Measurements from ENCODE around the gene TAS1R1. TPM values are rescaled to one million over a fixed set of nuclear protein-coding genes. Genes with fewer than 3 reads are reported as not detected.

Gene TAS1R1
- total RNA-seq, 1 donor from 2014 or later: not detected

DNA sequence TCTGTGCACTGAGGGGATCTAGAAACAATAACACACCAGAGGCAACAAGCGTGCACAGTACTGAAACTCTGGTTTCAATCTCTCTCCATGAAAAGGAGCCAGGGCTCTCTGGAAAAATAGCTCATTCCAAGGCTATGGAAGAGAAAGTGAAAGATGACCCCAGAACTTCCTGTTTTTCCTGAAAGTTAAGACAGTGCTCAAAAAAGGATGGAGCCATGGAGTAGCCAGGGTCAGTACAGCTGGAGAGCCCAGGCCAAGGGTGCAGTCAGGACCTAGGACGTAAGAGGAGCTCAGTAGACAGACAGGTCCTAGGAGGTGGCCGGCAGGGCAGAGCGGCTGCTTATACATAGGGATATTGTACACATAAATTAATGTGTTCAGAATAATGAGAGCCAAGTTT lies 19.9 kb upstream of the TAS1R1 start:
- no peak for DNase-seq (ENCODE audit: low read depth)
- Histone ChIP-seq H3K27me3 (ENCODE audit: control insufficient read depth, insufficient read depth, low read length) (no peaks in the 10 kb centered on the region), H3K4me3 (ENCODE audit: low read depth, low read length) (no peak overlapping the region), H3K36me3 (ENCODE audit: control insufficient read depth, insufficient read depth, low read length) (peaks cover 4% of the 10 kb centered on the region)
- TF ChIP-seq, protein P1, sequence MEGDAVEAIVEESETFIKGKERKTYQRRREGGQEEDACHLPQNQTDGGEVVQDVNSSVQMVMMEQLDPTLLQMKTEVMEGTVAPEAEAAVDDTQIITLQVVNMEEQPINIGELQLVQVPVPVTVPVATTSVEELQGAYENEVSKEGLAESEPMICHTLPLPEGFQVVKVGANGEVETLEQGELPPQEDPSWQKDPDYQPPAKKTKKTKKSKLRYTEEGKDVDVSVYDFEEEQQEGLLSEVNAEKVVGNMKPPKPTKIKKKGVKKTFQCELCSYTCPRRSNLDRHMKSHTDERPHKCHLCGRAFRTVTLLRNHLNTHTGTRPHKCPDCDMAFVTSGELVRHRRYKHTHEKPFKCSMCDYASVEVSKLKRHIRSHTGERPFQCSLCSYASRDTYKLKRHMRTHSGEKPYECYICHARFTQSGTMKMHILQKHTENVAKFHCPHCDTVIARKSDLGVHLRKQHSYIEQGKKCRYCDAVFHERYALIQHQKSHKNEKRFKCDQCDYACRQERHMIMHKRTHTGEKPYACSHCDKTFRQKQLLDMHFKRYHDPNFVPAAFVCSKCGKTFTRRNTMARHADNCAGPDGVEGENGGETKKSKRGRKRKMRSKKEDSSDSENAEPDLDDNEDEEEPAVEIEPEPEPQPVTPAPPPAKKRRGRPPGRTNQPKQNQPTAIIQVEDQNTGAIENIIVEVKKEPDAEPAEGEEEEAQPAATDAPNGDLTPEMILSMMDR (IDR thresholded peaks at IDR 0.05; ENCODE audit: insufficient read depth, low read length, poor library complexity, severe bottlenecking): no peak

DNA sequence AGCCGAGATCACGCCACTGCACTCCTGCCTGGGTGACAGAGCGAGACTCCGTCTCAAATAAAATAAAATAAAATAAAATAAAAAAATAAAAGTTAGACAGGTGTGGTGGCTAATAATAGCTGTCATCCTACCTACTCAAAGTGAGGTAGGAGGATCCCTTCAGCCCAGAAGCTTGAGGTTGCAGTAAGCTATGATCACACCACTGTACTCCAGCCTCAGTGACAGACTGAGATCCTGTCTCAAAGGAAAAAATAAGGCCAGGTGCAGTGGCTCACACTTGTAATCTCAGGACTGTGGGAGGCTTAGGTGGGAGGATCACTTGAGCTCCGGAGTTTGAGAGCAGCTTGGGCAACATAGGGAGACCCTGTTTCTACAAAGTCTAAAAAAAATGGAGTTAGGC lies 18.8 kb upstream of the TAS1R1 start:
- TF ChIP-seq, protein P1 (IDR thresholded peaks at IDR 0.05; ENCODE audit: insufficient read depth, low read length, poor library complexity, severe bottlenecking): no peak
- H3K4me3 ChIP-seq (ENCODE audit: low read depth, low read length): no peak overlapping the region
- no peak for DNase-seq (ENCODE audit: low read depth)
- no peaks in the 10 kb centered on the region for H3K27me3 ChIP-seq (ENCODE audit: control insufficient read depth, insufficient read depth, low read length)
- peaks cover 4% of the 10 kb centered on the region for H3K36me3 ChIP-seq (ENCODE audit: control insufficient read depth, insufficient read depth, low read length)

DNA sequence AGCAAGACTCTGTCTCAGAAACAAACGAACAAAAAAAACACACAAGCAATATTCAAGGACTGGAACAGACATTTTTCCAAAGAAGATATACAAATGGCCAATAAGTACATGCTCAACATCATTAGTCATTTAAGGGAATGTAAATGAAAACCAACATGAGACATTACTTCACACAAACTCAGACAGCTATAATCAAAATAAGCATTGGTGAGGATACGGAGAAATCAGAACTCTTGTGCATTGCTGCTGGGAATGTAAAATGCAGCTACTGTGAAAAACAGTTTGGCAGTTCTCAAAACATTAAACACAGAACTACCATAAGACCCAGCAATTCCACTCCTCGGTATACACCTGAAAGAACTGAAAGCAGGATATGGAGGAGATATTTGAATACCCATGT lies 16.2 kb upstream of the TAS1R1 start:
- Histone ChIP-seq H3K36me3 (ENCODE audit: control insufficient read depth, insufficient read depth, low read length) (peaks cover 2% of the 10 kb centered on the region), H3K4me3 (ENCODE audit: low read depth, low read length) (no peak overlapping the region), H3K27me3 (ENCODE audit: control insufficient read depth, insufficient read depth, low read length) (no peaks in the 10 kb centered on the region)
- TF ChIP-seq, protein P1 (IDR thresholded peaks at IDR 0.05; ENCODE audit: insufficient read depth, low read length, poor library complexity, severe bottlenecking): no peak
- no peak for DNase-seq (ENCODE audit: low read depth)

DNA sequence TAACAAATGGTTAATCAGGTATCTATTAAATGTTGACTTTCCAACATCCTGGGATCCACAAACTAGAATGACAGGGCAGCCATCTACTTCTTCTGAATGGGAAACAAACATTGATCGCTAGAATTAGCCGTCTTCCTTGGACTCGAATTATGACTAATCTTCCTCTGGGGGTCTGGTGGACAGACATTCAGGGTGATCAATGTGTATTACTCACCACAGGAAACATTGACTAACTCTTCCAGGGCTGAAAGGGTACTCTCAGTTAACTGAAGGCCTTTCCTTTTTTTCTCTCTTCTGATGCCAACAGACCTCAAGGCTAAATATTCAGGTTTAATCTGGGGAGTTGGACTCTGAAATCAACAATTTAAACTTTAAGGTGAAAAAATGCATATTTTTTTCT lies 10.3 kb upstream of the TAS1R1 start:
- H3K27me3 ChIP-seq (ENCODE audit: control insufficient read depth, insufficient read depth, low read length): no peaks in the 10 kb centered on the region
- peaks cover 1% of the 10 kb centered on the region for H3K36me3 ChIP-seq (ENCODE audit: control insufficient read depth, insufficient read depth, low read length)
- TF ChIP-seq, protein P1 (IDR thresholded peaks at IDR 0.05; ENCODE audit: insufficient read depth, low read length, poor library complexity, severe bottlenecking): no peak
- no peak for DNase-seq (ENCODE audit: low read depth)
- no peak overlapping the region for H3K4me3 ChIP-seq (ENCODE audit: low read depth, low read length)

DNA sequence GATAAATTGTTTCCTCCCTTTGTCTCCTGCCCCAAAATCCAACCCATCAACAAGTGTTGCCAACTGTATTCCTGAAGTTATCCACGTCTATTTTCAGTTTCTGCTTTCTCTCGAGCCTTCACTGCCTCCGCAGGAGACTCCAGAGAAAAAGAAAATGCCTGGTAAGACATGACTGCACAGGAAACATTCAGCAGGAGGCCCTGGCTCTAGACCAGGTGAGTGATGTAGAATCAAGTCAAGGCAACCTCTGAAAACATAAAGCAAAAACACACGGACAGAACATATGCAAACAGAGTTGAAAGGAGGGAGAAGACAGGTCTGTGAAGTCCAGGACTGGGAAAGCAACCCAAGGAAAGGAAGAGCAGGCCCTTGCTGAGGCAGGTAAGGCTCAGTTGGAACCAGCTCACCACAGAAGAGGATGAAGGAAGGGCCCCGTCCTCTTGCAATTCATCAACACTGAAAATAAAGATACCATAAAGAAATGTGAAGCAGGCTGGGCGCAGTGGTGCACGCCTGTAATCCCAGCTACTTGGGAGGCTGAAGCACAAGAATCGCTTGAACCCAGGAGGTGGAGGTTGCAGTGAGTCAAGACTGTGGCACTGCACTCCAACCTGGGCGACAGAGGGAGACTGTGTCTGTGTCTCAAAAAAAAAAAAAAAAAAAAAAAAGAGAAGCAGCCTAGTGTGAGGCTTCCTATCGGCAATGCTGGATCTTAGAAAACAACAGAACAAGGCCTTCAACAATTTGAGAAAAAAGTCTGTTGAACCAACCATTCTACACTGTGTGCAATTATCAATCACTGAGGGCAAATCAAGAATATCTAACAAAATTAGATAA lies 9.6 kb upstream of the TAS1R1 start:
- Histone ChIP-seq H3K36me3 (ENCODE audit: control insufficient read depth, insufficient read depth, low read length) (peaks cover 1% of the 10 kb centered on the region), H3K4me3 (ENCODE audit: low read depth, low read length) (no peak overlapping the region), H3K27me3 (ENCODE audit: control insufficient read depth, insufficient read depth, low read length) (no peaks in the 10 kb centered on the region)
- no peak for DNase-seq (ENCODE audit: low read depth)
- TF ChIP-seq, protein P1 (IDR thresholded peaks at IDR 0.05; ENCODE audit: insufficient read depth, low read length, poor library complexity, severe bottlenecking): no peak

DNA sequence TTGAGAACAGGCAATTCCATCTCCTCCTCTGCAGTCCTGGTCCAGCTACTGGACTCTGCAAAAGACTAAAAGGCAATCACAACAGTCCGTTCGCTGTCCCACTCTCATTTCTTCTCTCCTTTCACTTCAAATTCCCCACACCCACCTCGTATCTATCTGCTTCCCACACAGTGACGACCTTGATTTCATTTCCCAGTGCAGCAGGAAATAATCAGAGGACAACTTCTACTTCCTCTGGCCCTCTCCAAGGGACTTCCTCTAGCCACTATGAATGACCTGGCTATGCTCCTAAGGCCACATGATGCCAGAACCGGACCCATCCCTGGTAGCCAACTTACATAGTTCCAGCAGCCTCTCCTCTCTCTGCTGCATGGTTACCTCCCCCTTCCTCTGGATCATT lies 8.8 kb upstream of the TAS1R1 start:
- peaks cover 1% of the 10 kb centered on the region for H3K36me3 ChIP-seq (ENCODE audit: control insufficient read depth, insufficient read depth, low read length)

More for the DNA sequence above, 8.8 kb upstream of the TAS1R1 start:
- TF ChIP-seq, protein P1 (IDR thresholded peaks at IDR 0.05; ENCODE audit: insufficient read depth, low read length, poor library complexity, severe bottlenecking): no peak
- DNase-seq (ENCODE audit: low read depth): no peak
- H3K27me3 ChIP-seq (ENCODE audit: control insufficient read depth, insufficient read depth, low read length): no peaks in the 10 kb centered on the region
- H3K4me3 ChIP-seq (ENCODE audit: low read depth, low read length): no peak overlapping the region

All from kidney epithelial cell (primary cell).